KOPT-K1 (cell line): ENCODE measurements around the gene OCRL.
A peak's percentile ranks its signal among the peaks of the same experiment; 100 is the strongest.

Experiments
- H3K27ac ChIP-seq: fragments of 200-600 bp; sonication (generic); 2 replicates; pipeline ENCODE4 v1.5.1; 2016; ENCODE audit warnings: antibody characterized with exemption, mild to moderate bottlenecking, low read depth, low read length; ENCODE audit not compliant: poor library complexity, severe bottlenecking
- H3K36me3 ChIP-seq: fragments of 200-600 bp; sonication (generic); 2 replicates; pipeline ENCODE4 v1.5.1; 2017; ENCODE audit warnings: antibody characterized with exemption, mild to moderate bottlenecking, low read length, moderate library complexity; ENCODE audit not compliant: insufficient read depth
- H3K9me3 ChIP-seq: fragments of 200-600 bp; sonication (generic); 2 replicates; pipeline ENCODE4 v1.5.1; 2017; ENCODE audit warnings: antibody characterized with exemption, low read length, mild to moderate bottlenecking; ENCODE audit not compliant: insufficient read depth, poor library complexity, severe bottlenecking

Gene OCRL

GRCh38 chrX:129618997-129619396, 78.9 kb downstream of the OCRL start:
- H3K27ac ChIP-seq: no peak overlapping the region
- H3K9me3 ChIP-seq: no peaks in the 10 kb centered on the region
- no peaks in the 10 kb centered on the region for H3K36me3 ChIP-seq

GRCh38 chrX:129622757-129623301, 82.8 kb downstream of the OCRL start:
- Histone ChIP-seq H3K9me3 (no peaks in the 10 kb centered on the region), H3K36me3 (no peaks in the 10 kb centered on the region), H3K27ac (peak overlapping the region; percentile 68)

- H3K27ac ChIP-seq: no peak overlapping the region
- no peaks in the 10 kb centered on the region for H3K36me3 ChIP-seq
- no peaks in the 10 kb centered on the region for H3K9me3 ChIP-seq
Observed at GRCh38 chrX:129626026-129626425, 86.0 kb downstream of the OCRL start.

- no peaks in the 10 kb centered on the region for H3K36me3 ChIP-seq
- H3K9me3 ChIP-seq: no peaks in the 10 kb centered on the region
- H3K27ac ChIP-seq: no peak overlapping the region
Observed at GRCh38 chrX:129629837-129630236, 89.8 kb downstream of the OCRL start.

- Histone ChIP-seq H3K27ac (no peak overlapping the region), H3K36me3 (no peaks in the 10 kb centered on the region), H3K9me3 (no peaks in the 10 kb centered on the region)
Observed at GRCh38 chrX:129631849-129632248, 91.8 kb downstream of the OCRL start.

GRCh38 chrX:129632443-129632842, 92.4 kb downstream of the OCRL start:
- Histone ChIP-seq H3K36me3 (no peaks in the 10 kb centered on the region), H3K27ac (no peak overlapping the region), H3K9me3 (no peaks in the 10 kb centered on the region)

- Histone ChIP-seq H3K27ac (no peak overlapping the region), H3K36me3 (no peaks in the 10 kb centered on the region), H3K9me3 (no peaks in the 10 kb centered on the region)
Observed at GRCh38 chrX:129634541-129634940, 94.5 kb downstream of the OCRL start.

GRCh38 chrX:129636175-129636681, 96.2 kb downstream of the OCRL start:
- no peaks in the 10 kb centered on the region for H3K9me3 ChIP-seq
- H3K27ac ChIP-seq: no peak overlapping the region
- no peaks in the 10 kb centered on the region for H3K36me3 ChIP-seq

- Histone ChIP-seq H3K36me3 (no peaks in the 10 kb centered on the region), H3K9me3 (no peaks in the 10 kb centered on the region), H3K27ac (peak overlapping the region; percentile 49)
Observed at GRCh38 chrX:129637217-129638109, 97.4 kb downstream of the OCRL start.

GRCh38 chrX:129638917-129639316, 98.9 kb downstream of the OCRL start:
- Histone ChIP-seq H3K9me3 (no peaks in the 10 kb centered on the region), H3K36me3 (no peaks in the 10 kb centered on the region), H3K27ac (no peak overlapping the region)

- Histone ChIP-seq H3K27ac (no peak overlapping the region), H3K9me3 (no peaks in the 10 kb centered on the region), H3K36me3 (no peaks in the 10 kb centered on the region; the same call in 1 of the 2 replicates)
Observed at GRCh38 chrX:129640737-129641136, 100.7 kb downstream of the OCRL start.

- no peaks in the 10 kb centered on the region; the same call in 1 of the 2 replicates for H3K36me3 ChIP-seq
- H3K9me3 ChIP-seq: no peaks in the 10 kb centered on the region
- H3K27ac ChIP-seq: no peak overlapping the region
Observed at GRCh38 chrX:129641469-129641868, 101.4 kb downstream of the OCRL start.

- Histone ChIP-seq H3K9me3 (no peaks in the 10 kb centered on the region), H3K36me3 (peaks cover 1% of the 10 kb centered on the region; the same call in 1 of the 2 replicates), H3K27ac (no peak overlapping the region)
Observed at GRCh38 chrX:129641941-129642340, 101.9 kb downstream of the OCRL start.
